HG02943 (cell line): ENCODE measurements around the gene TRIM54.

Experiments used
- ATAC-seq: cut with Tn5 transposase; IDR thresholded peaks from one replicate; pipeline ENCODE4 v1.9.1; 2021; ENCODE audit warnings: mild to moderate bottlenecking, low read depth, moderate library complexity; ENCODE audit not compliant: unreplicated experiment

The TRIM54 gene

GRCh38 chr2:27281855-27282559 is at the start of gene TRIM54:
Gene TRIM54, plus strand, starts transcription at chr2:27282429. Its CDS starts 303 bp downstream, at chr2:27282732.
- ATAC-seq = no peak

GRCh38 chr2:27233341-27233740 is 48.9 kb upstream of the TRIM54 start:
- no peak for ATAC-seq

- no peak for ATAC-seq
These were observed 46.1 kb upstream of the TRIM54 start for GRCh38 chr2:27236136-27236535.

- ATAC-seq = no peak
These were observed 45.6 kb upstream of the TRIM54 start for GRCh38 chr2:27236626-27237025.

DNA sequence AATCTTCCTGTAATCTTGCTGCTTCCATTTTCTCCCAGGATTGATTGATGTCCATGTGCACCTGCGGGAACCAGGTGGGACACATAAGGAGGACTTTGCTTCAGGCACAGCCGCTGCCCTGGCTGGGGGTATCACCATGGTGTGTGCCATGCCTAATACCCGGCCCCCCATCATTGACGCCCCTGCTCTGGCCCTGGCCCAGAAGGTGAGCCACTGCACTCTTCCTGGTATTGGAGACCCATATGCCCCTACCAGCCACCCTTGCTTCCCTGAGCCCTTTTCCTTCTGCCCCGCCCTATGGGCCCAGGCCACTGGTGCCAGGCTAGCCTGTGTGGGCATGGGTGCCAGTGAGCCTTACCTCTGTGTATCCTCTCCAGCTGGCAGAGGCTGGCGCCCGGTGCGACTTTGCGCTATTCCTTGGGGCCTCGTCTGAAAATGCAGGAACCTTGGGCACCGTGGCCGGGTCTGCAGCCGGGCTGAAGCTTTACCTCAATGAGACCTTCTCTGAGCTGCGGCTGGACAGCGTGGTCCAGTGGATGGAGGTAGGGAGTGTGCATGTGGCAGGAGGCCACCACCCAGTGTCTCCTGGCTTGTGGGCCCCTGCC is 44.8 kb upstream of the TRIM54 start:
- ATAC-seq = no peak

DNA sequence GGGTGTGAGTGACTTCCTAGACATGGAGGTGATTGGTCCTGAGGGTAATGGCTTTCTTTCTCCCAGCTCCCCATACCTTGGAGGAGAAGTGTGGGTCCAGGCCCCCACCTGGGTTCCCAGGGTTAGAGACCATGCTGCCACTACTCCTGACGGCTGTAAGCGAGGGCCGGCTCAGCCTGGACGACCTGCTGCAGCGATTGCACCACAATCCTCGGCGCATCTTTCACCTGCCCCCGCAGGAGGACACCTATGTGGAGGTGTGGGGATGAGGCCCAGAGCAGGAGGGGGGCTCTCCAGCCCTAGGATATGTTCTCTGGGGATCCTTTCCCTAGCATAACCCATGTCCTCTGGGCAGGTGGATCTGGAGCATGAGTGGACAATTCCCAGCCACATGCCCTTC is 43.3 kb upstream of the TRIM54 start:
- no peak for ATAC-seq

GRCh38 chr2:27240406-27240805 is 41.8 kb upstream of the TRIM54 start:
- no peak for ATAC-seq

DNA sequence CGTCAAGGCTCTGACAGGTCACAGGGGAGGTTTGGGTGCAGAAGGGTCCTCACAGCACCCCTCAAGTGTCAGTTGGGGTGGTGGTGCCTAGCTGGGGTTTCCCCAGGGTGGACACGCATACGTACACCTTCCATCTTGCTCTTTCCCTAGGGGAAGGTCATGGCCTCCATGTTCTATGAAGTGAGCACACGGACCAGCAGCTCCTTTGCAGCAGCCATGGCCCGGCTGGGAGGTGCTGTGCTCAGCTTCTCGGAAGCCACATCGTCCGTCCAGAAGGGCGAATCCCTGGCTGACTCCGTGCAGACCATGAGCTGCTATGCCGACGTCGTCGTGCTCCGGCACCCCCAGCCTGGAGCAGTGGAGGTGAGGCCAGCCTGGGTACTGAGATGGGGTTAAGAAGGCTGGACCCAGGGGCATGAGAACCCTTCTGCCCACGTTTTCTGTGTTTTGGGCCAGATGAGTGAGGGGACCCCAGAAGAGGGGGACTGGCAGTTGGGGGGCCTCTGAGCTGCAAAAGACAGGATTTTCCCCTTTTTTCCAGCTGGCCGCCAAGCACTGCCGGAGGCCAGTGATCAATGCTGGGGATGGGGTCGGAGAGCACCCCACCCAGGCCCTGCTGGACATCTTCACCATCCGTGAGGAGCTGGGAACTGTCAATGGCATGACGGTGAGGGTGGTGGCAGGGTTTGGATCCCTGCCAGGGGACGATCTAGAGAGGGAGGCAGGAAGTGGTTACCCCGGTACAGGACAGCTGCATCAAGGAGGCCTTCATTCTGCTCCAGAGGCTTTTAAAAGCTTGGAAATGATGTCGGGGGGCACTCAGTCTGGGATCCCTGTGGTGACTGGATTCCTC is 40.2 kb upstream of the TRIM54 start:
- no peak for ATAC-seq

GRCh38 chr2:27242614-27242951 is 39.6 kb upstream of the TRIM54 start:
- no peak for ATAC-seq

DNA sequence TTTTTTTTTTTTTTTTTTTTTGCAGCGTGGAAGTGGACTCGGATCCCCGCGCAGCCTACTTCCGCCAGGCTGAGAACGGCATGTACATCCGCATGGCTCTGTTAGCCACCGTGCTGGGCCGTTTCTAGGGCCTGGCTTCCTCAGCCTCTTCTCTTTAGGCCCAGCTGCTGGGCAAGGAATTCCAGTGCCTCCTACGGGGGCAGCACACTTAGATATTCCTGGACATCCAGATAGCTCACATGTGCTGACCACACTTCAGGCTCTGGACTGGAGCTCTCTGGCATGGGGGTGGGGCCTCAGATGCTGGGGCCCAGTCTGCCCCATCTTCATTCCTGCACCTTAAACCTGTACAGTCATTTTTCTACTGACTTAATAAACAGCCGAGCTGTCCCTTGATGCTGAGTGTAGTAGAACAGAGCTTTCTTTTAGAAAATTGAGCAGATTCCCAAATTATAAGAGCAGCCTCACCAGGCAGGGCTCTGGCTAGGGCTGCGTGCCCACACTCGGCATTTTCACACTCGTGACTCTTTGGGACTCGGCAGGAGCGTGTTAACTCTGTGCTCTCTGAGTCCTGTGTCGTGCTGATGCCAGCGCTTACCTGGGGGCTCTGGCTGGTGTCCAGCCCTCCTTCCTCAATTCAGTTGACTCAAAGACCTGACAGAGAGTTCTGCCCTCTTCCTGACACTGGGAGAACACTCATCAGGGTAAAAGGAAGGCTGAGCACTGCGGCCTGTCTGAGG is 38.7 kb upstream of the TRIM54 start:
- no peak for ATAC-seq

DNA sequence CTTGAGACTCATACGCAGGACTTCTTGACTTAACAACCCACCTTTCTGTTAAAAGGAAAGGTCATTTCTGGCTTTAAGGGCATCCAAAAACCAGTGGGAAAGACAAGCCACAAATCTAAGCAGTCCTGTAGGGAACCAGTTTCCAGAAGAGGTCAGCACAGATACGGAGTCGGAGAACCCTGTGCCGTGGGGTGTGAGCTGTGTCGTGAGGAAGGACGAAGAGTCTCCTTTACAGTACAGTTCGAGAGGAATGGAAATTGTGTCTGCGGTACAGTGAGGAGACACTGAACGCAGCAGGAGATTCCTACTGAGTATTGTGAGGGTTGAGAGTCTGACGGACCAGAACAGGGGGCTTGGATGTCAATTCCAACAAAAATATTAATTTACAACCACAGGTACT is 37.1 kb upstream of the TRIM54 start:
- ATAC-seq = no peak

DNA sequence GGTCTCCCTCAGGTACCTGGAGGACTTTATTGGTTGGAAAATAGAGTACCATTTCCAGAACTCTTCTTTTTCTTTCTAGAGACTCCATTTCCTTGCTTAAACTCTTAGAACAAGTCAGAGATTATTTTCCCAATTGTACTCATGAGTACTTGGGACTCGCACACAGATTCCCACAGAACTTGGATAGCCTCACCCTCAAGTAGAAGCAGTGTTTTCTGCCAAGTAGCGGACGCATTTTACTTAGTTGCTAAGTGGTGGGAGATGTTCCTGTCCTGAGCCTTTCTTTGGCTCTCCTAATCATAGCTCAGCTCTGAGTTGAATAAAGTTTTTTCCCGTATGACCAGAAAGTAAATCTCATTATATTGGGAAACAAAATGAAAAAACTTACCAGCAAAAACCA is 36.6 kb upstream of the TRIM54 start:
- no peak for ATAC-seq

GRCh38 chr2:27247893-27248292 is 34.3 kb upstream of the TRIM54 start:
- no peak for ATAC-seq

GRCh38 chr2:27249159-27249890 is 32.9 kb upstream of the TRIM54 start:
- no peak for ATAC-seq

DNA sequence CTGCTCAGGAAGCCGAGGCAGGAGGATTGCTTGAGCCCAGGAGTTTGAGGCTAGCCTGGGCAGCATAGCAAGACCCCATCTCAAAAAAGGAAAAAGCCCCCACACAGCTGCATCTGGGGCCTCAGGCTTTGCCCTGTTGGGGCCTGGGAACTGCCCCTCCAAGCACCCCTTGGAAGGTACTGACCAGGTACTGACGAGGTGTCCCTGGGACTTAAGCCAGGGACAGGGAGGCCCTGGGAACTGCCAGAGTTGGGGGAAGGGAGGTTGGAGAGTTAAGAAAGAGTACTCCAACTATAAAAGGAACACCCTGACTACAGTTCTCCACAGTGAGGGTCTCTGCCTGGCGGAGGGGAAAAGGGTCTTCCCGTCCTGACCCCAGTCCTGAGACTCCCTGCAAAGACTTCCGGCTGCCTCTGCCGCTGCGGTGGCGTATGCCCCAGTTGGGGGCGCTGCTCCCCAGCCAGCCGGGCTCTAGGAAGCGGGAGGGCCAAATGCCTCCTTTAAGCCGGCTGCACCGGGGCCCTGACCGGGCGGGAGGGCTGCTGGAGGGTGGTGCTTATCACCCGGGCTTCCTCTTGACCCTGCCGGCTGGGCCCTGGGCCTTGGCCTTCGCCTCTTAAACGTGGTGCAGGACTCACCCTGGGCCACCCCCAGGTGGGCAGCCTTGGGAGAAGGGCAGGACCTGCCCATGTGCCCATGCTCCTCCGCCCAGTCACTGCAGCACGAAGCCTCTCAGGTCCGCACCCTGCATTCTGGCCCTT is 32.2 kb upstream of the TRIM54 start:
- ATAC-seq = no peak

GRCh38 chr2:27250652-27251379 is 31.4 kb upstream of the TRIM54 start:
- ATAC-seq = no peak

DNA sequence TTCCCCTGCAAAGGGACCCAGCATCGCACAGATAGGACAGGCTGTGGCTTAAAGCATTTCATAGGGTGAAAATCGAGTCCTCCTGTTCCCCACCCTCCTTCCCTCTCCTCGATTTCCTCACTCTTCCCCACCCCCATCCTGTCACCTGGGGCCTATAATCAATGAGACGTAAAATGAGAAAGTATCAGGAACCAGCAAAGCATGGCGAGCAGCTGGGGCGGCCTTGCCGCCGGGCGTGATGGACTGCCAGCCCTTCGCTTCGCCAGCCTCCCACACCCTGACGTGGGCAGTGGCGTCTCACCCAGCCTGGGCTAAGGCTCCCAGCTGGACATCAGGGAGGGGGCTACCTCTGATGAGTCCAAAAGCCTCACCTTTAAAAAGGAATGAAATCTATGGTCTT is 30.5 kb upstream of the TRIM54 start:
- ATAC-seq = no peak

DNA sequence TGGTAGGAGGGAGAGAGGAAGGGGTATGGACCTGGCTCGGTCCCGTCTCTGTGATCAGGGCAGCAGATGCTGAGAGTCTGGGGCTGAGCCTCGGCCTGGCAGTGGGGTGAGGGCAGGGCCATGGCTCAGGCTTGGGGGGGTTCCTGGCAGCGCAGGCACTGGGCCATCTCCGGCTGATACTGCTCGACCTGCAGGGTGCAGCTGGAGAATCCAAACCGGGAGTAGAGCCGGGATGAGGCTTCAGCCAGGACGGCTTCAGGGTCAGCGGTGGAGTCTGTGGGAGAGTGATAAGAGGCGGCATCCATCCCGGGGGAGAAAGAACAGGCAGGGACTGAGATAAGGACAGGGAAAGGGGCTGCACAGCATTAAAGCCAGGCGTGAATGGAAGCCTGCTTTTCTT is 27.0 kb upstream of the TRIM54 start:
- no peak for ATAC-seq

GRCh38 chr2:27255660-27256059 is 26.6 kb upstream of the TRIM54 start:
- ATAC-seq = no peak
